GM06990 (cell line): ENCODE data around the gene SUCO.

Source experiments
- DNase-seq: peaks from one replicate; pipeline ENCODE4 v3.0.0-alpha.2; 2011; ENCODE audit not compliant: insufficient read length; ENCODE audit errors: extremely low read depth
- H3K27me3 ChIP-seq: replicated peaks from 2 replicates; pipeline ENCODE4 v1.6.0; 2011; ENCODE audit warnings: low read length; ENCODE audit not compliant: control insufficient read depth, insufficient read depth
- H3K36me3 ChIP-seq: 2 replicates; pipeline ENCODE4 v1.5.1; 2011; ENCODE audit warnings: low read length; ENCODE audit not compliant: control insufficient read depth, insufficient read depth
- H3K4me3 ChIP-seq: replicated peaks from 2 replicates; pipeline ENCODE4 v1.5.1; 2011; ENCODE audit warnings: low read depth, mild to moderate bottlenecking, control low read depth, low read length
- CTCF ChIP-seq: IDR thresholded peaks from 2 replicates; pipeline ENCODE4 v1.5.1; 2011; ENCODE audit warnings: low read length, control low read depth, mild to moderate bottlenecking, inconsistent platforms; ENCODE audit not compliant: insufficient read depth, poor library complexity, severe bottlenecking

Gene SUCO

DNA sequence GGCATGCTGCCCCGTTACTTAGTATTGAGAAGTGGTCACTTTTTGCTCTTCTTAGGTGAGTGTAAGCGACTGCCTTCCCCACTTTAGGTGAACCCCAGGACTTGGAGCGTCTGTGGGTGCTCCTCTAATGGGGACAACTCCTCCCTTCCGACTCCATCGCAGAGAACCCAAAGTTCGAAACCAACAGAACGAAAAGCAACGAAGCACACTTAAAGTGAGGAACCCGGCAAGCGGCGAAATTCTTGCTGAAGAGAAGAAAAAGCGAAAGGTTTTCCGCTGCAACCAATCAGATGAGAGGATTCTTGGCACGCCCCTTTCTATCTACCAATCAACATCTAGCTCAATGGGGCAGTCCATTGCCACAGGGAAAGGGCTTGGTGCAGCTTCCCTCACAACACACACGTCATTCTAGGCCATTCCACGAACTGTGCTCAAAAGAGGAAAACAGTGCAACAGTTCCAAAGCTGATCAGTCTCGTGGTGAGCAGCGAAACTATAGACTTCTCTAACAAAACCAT, 709 bp upstream of the SUCO start:
- no peak for TF ChIP-seq CTCF
- Histone ChIP-seq H3K27me3 (no peaks in the 10 kb centered on the region), H3K4me3 (peak overlapping the region; percentile 95), H3K36me3 (no peaks in the 10 kb centered on the region)
- no peak for DNase-seq

DNA sequence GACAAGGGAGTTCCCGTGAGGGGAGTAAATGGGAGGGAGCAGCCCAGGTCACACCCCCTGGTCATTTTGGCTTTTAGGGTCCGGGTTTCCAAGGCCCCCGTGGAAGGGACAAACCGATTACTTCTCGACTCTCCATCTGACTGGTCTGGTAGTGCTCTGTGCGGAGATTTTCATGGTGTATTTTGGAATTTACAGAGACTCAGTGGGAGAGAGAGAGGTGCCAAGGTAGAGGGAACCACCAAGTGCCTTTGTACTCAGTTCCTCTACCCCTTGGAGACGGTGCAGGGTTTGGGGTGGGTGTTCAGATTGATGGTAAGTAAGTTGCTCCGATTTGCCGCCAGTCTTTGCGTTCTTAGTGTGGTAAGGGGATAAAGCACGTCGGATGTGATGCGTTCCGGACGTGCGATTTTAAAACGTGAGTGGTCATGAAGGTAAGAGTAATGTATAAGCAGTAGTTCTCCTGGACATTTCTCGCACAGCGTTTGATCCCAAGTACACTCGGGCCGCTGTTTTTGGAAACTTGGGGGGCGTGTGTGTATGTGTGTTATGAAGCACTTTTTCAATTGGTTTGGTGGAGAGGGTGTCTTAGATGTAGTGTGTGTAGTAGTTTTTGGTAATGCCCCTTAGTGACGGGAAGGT, 682 bp downstream of the SUCO start:
- no peak for DNase-seq
- Histone ChIP-seq H3K4me3 (peak overlapping the region; percentile 95), H3K27me3 (no peaks in the 10 kb centered on the region), H3K36me3 (no peaks in the 10 kb centered on the region)
- TF ChIP-seq CTCF = no peak

DNA sequence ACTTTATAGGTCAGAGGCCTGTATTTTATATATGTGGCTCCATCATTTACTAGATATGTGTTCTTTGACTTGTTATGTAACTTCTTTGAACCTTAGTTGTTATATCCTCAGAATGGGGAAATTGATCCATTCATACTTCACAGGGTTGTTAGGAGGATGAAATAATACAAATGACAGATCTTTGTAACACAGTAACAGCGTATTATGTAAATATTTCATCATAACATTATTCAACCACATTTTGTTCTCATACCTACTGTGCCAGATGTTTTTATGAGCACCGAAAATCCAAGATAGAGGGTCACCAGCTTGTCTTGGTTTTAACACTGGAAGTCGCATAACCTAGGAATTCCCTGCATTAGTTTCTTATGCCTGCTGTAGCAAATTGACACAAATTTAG, 3.3 kb downstream of the SUCO start:
- Histone ChIP-seq H3K4me3 (no peak overlapping the region), H3K36me3 (no peaks in the 10 kb centered on the region), H3K27me3 (no peaks in the 10 kb centered on the region)
- DNase-seq = no peak
- TF ChIP-seq CTCF = no peak

GRCh38 chr1:172537366-172537765, 4.4 kb downstream of the SUCO start:
- Histone ChIP-seq H3K36me3 (no peaks in the 10 kb centered on the region), H3K27me3 (no peaks in the 10 kb centered on the region), H3K4me3 (no peak overlapping the region)
- TF ChIP-seq CTCF = no peak
- no peak for DNase-seq

DNA sequence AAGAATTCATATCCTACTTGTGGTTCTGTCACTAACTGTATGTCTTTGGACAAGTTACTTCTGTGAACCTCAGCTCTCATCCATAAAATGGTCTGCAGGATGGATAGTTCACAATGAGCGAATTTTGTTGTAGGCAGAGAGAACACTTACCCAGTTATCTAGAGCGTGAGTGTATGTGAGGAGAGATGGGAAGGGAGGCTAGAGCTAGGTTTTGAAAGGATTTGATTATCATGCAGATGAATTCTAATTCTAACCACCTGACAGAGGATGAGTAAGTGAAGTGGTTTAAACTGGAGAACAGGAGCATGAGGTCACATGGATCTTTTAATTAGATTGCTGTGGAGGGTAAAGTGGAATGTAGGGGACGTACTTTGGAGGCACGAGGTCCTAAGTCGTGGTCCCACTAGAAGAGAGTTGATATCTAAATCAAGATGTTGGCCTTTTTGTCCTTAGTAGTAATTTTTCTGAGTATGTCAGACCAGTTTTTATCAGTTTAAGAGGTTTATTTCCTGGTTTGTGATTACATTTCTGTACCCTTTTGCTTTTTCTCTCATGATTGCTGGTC, 5.0 kb downstream of the SUCO start:
- no peak overlapping the region for H3K4me3 ChIP-seq
- no peaks in the 10 kb centered on the region for H3K27me3 ChIP-seq
- no peak for DNase-seq
- TF ChIP-seq CTCF = no peak
- H3K36me3 ChIP-seq = no peaks in the 10 kb centered on the region
